ENCODE data around the gene SMAD2.
"Not testable (repeated sequence)": the region's sequence is repeated elsewhere in the genome, so short reads cannot be mapped to it uniquely, and the experiment has no call there.

SMAD2 gene

GRCh38 chr18:47831351-47831750 lies 99.1 kb downstream of the SMAD2 start:
- DNase-seq, result no peak

GRCh38 chr18:47830772-47831171 lies 99.7 kb downstream of the SMAD2 start:
- no peak for DNase-seq

GRCh38 chr18:47829831-47830230 lies 100.6 kb downstream of the SMAD2 start:
- DNase-seq, result no peak

- DNase-seq, result not testable (repeated sequence)
Measured at GRCh38 chr18:47828031-47828430, 102.4 kb downstream of the SMAD2 start.

GRCh38 chr18:47826157-47827074 lies 104.0 kb downstream of the SMAD2 start:
- DNase-seq, result no peak

- no peak for DNase-seq
Measured at GRCh38 chr18:47821314-47821713, 109.1 kb downstream of the SMAD2 start.

- DNase-seq, result no peak
Measured at GRCh38 chr18:47817795-47818077, 112.7 kb downstream of the SMAD2 start.

GRCh38 chr18:47817017-47817794 lies 113.3 kb downstream of the SMAD2 start:
- DNase-seq, result no peak

GRCh38 chr18:47815486-47816270 lies 114.8 kb downstream of the SMAD2 start:
- DNase-seq, result no peak

- DNase-seq, result no peak
Measured at GRCh38 chr18:47809420-47809819, 121.0 kb downstream of the SMAD2 start.

- no peak for DNase-seq
Measured at GRCh38 chr18:47802802-47803201, 127.7 kb downstream of the SMAD2 start.

GRCh38 chr18:47801817-47802216 lies 128.6 kb downstream of the SMAD2 start:
- no peak for DNase-seq

GRCh38 chr18:47800756-47801155 lies 129.7 kb downstream of the SMAD2 start:
- no peak for DNase-seq

- DNase-seq, result no peak
Measured at GRCh38 chr18:47800248-47800647, 130.2 kb downstream of the SMAD2 start.

- no peak for DNase-seq
Measured at GRCh38 chr18:47799376-47799775, 131.1 kb downstream of the SMAD2 start.

- no peak for DNase-seq
Measured at GRCh38 chr18:47798366-47798765, 132.1 kb downstream of the SMAD2 start.

- no peak for DNase-seq
Measured at GRCh38 chr18:47797126-47797525, 133.3 kb downstream of the SMAD2 start.

GRCh38 chr18:47795434-47795814 lies 135.0 kb downstream of the SMAD2 start:
- DNase-seq, result no peak

- DNase-seq, result no peak
Measured at GRCh38 chr18:47794725-47795433, 135.6 kb downstream of the SMAD2 start.

GRCh38 chr18:47793609-47794008 lies 136.8 kb downstream of the SMAD2 start:
- DNase-seq, result no peak

- DNase-seq, result no peak
Measured at GRCh38 chr18:47791461-47791985, 138.9 kb downstream of the SMAD2 start.

GRCh38 chr18:47790036-47790435 lies 140.4 kb downstream of the SMAD2 start:
- DNase-seq, result no peak

- no peak for DNase-seq
Measured at GRCh38 chr18:47788621-47789020, 141.8 kb downstream of the SMAD2 start.

Data from activated CD4-positive, alpha-beta T cell treated with anti-CD3 and anti-CD28 coated beads, Interleukin-2, amount 50 U/mL, for 16 hours (primary cell).